K562 (cell line): ENCODE data around the gene TMC1. TPM values are rescaled to one million over a fixed set of nuclear protein-coding genes. Genes with fewer than 3 reads are reported as not detected.
"Not testable (repeated sequence)": the region's sequence is repeated elsewhere in the genome, so short reads cannot be mapped to it uniquely, and the experiment has no call there.

ENCODE experiments used
- ATAC-seq: fragments of 200-7000 bp; cut with Tn5 transposase; 3 replicates; pipeline ENCODE4 v1.9.1; 2020; ENCODE audit warnings: moderate library complexity
- Bru-seq: library from RNA; stranded (reverse); fragments of 400-500 nt; gene quantifications from one replicate; lab custom pipeline; 2021; lab: Mats Ljungman, UMichigan
- BruChase-seq, 2 experiments: library from RNA; stranded (reverse); fragments of 400-500 nt; gene quantifications; one replicate each; lab custom pipeline; 2021; lab: Mats Ljungman, UMichigan
- BruUV-seq: library from RNA; stranded (reverse); fragments of 400-500 nt; replicated peaks from 2 replicates; lab custom pipeline; 2021; lab: Mats Ljungman, UMichigan
- CTCF ChIA-PET: fragments of 300-600 bp; formaldehyde crosslinking; extraction: SDS; loops from one replicate; lab custom pipeline; 2021; ENCODE audit warnings: low intra/inter-chr PET ratio; lab: Yijun Ruan, JAX
- POLR2A ChIA-PET: fragments of 300-600, 350-650 bp; sonication (Branson Sonifier 250); formaldehyde crosslinking; extraction: SDS; loops from one replicate; lab custom pipeline; 2021; ENCODE audit warnings: antibody characterized with exemption, inconsistent platforms; lab: Yijun Ruan, JAX
- DNase-seq, 4 experiments: peaks; one replicate each; pipeline versions ENCODE4 v3.0.0 to v3.0.0-alpha.2; 2011 to 2018; ENCODE audit warnings: low spot score in 3 of 4, mixed read lengths in 3 of 4; ENCODE audit errors: extremely low read depth in 1 of 4
- FAIRE-seq: peaks from 2 replicates; lab custom pipeline; 2011; peaks lifted over from hg19 to GRCh38; lab: Jason Lieb, UNC
- H2AFZ ChIP-seq: 2 replicates; pipeline ENCODE4 v1.6.0; 2011; ENCODE audit warnings: low read depth, low read length, control low read depth, inconsistent platforms
- H3K27ac ChIP-seq: fragments of 200-600 bp; 3 replicates; pipeline ENCODE4 v1.8.0; 2011; ENCODE audit warnings: low read depth, mild to moderate bottlenecking, control low read depth, inconsistent platforms, low read length, moderate library complexity, mixed read lengths; ENCODE audit errors: extremely low read depth
- H3K27me3 ChIP-seq, 2 experiments: fragments of 300-600 bp in 1 of 2; 2 replicates in 1 of 2; 3 replicates in 1 of 2; pipeline versions ENCODE4 v1.6.0 to v1.8.0; 2011; ENCODE audit warnings: inconsistent platforms in 2 of 2, low read length in 2 of 2, mild to moderate bottlenecking in 1 of 2, mixed read lengths in 1 of 2, moderate library complexity in 1 of 2; ENCODE audit not compliant: control insufficient read depth in 2 of 2, insufficient read depth in 2 of 2
- H3K36me3 ChIP-seq: fragments of 300-600 bp; 3 replicates; pipeline ENCODE4 v1.8.0; 2011; ENCODE audit warnings: mild to moderate bottlenecking, low read length, inconsistent platforms; ENCODE audit not compliant: control insufficient read depth, insufficient read depth
- H3K4me1 ChIP-seq, 2 experiments: fragments of 200-600 bp in 1 of 2; replicated peaks in 1 of 2; 2 replicates in 1 of 2; 3 replicates in 1 of 2; pipeline versions ENCODE4 v1.5.1 to v1.8.0; 2011; ENCODE audit warnings: inconsistent platforms in 2 of 2, low read length in 2 of 2, mild to moderate bottlenecking in 1 of 2, mixed read lengths in 1 of 2, moderate library complexity in 1 of 2; ENCODE audit not compliant: control insufficient read depth in 2 of 2, insufficient read depth in 2 of 2
- H3K4me2 ChIP-seq: 2 replicates; pipeline ENCODE4 v1.6.1; 2011; ENCODE audit warnings: low read length, control low read depth, inconsistent platforms, mixed read lengths; ENCODE audit not compliant: insufficient read depth
- H3K4me3 ChIP-seq: fragments of 200-600 bp; sonication (generic), shearing (Covaris generic); 2 replicates; pipeline ENCODE4 v1.5.1; 2016; ENCODE audit warnings: control low read depth, inconsistent platforms
- H3K79me2 ChIP-seq: fragments of 200-600 bp; 3 replicates; pipeline ENCODE4 v1.8.0; 2011; ENCODE audit warnings: low read length, inconsistent platforms; ENCODE audit not compliant: control insufficient read depth, insufficient read depth
- H3K9ac ChIP-seq, 2 experiments: 2 replicates each; pipeline versions ENCODE4 v1.6.0 to v1.6.1; 2011; ENCODE audit warnings: low read depth in 2 of 2, low read length in 2 of 2, control low read depth in 1 of 2, inconsistent platforms in 1 of 2, mild to moderate bottlenecking in 1 of 2, mixed read lengths in 1 of 2; ENCODE audit not compliant: insufficient read depth in 1 of 2
- H3K9me1 ChIP-seq: one replicate; pipeline ENCODE4 v1.6.0; 2011; ENCODE audit warnings: inconsistent platforms, mild to moderate bottlenecking, low read length, moderate library complexity; ENCODE audit not compliant: control insufficient read depth, insufficient read depth
- H3K9me3 ChIP-seq: replicated peaks from 2 replicates; pipeline ENCODE4 v1.5.1; 2011; ENCODE audit warnings: low read depth, low read length, inconsistent platforms; ENCODE audit not compliant: control insufficient read depth, insufficient read depth
- H4K20me1 ChIP-seq: replicated peaks from 2 replicates; pipeline ENCODE4 v1.6.1; 2011; ENCODE audit warnings: low read length, inconsistent platforms, mixed read lengths; ENCODE audit not compliant: control insufficient read depth, insufficient read depth
- PHF8 ChIP-seq: fragments of 200-600 bp; sonication (generic); IDR thresholded peaks from 2 replicates; pipeline ENCODE4 v1.6.1; 2012; ENCODE audit warnings: mixed run types, mild to moderate bottlenecking, inconsistent platforms, low read length, moderate library complexity, borderline replicate concordance
- WGBS: fragments of 100-300 bp; shearing (Covaris generic); methylation state at CpG from one replicate; pipeline ENCODE4 v1.1.6; 2016; ENCODE audit warnings: low coverage, mixed read lengths; ENCODE audit not compliant: insufficient coverage; ENCODE audit errors: missing lambda C conversion rate; 5-methylcytosine and 5-hydroxymethylcytosine counted together
- in situ Hi-C: fragments of 300-500 bp; cut with MboI; formaldehyde crosslinking; loops from 4 replicates; pipeline ENCODE4 v1.15.0; 2018; ENCODE audit warnings: inconsistent platforms, mixed read lengths
- intact Hi-C: fragments of 100-400 bp; cut with micrococcal nuclease; formaldehyde crosslinking; loops from 2 replicates; pipeline ENCODE4 v1.14.2; 2022
- long read RNA-seq, 3 experiments: library from polyadenylated mRNA in 2 of 3; library from RNA in 1 of 3; unstranded in 2 of 3; stranded (forward) in 1 of 3; transcript quantifications; one replicate each; pipeline ENCODE4 v2.0.0, GENCODE V29; 2019 to 2022
- polyA minus RNA-seq, 3 experiments: library from RNA; depleted of rRNA, polyadenylated mRNA; stranded (reverse); fragments of >200 nt; gene quantifications; 2 replicates each; pipeline ENCODE4 v1.2.3, GENCODE V29; 2011
- polyA plus RNA-seq, 8 experiments: library from polyadenylated mRNA; depleted of rRNA in 4 of 8; stranded (reverse) in 5 of 8; unstranded in 3 of 8; fragments of >200 nt; fragmentation: Nextera tagmentation in 2 of 8; fragmentation: Illumina TruSeq in 1 of 8; extraction: Ambion mirVana in 2 of 8; extraction: Trizol in 1 of 8; gene quantifications; 2 replicates each; pipeline versions ENCODE4 v1.2.1 to v1.2.3, GENCODE V29; 2011 to 2014; ENCODE audit warnings: inconsistent platforms in 1 of 8, missing spikeins in 1 of 8
- total RNA-seq, 7 experiments: library from RNA; depleted of rRNA in 6 of 7; stranded (reverse); fragments of >200 nt in 6 of 7; fragmentation: Illumina TruSeq in 2 of 7; extraction: Trizol in 2 of 7; gene quantifications; 2 replicates each; pipeline versions ENCODE4 v1.2.1 to v1.2.3, GENCODE V29; 2011 to 2021; ENCODE audit warnings: low replicate concordance in 1 of 7

TMC1 gene
- not detected in 2 replicates for total RNA-seq (2011; cell fraction: chromatin; rRNA removed; ENCODE audit: low replicate concordance)
- not detected in 2 replicates for total RNA-seq (2011; cell fraction: nucleolus; rRNA removed)
- not detected in 2 replicates for total RNA-seq (2011; cell fraction: nucleoplasm; rRNA removed)
- total RNA-seq (2014; rRNA removed) (not detected in 2 replicates), total RNA-seq (2014; rRNA removed; fragmentation: Illumina TruSeq; extraction: Trizol) (0.19 TPM in 1 of 2 replicates, not detected in the other), total RNA-seq (2015; rRNA removed; fragmentation: Illumina TruSeq; extraction: Trizol) (not detected in 2 replicates), total RNA-seq (2021) (not detected in 2 replicates), polyA plus RNA-seq (2011; rRNA removed) (1.0 TPM in 1 of 2 replicates, not detected in the other), polyA plus RNA-seq (2014; fragmentation: Illumina TruSeq; extraction: Trizol) (not detected in 2 replicates), polyA plus RNA-seq (2014; fragmentation: Nextera tagmentation; extraction: Ambion mirVana) (under 1 TPM; 0.10 to 0.15 TPM), polyA plus RNA-seq (2014; rRNA removed) (not detected in 2 replicates), polyA minus RNA-seq (2011; rRNA and poly(A)+ RNA removed) (1.3 TPM in 1 of 2 replicates, not detected in the other), Bru-seq, nascent RNA (percentile 10 among the genes with signal in this experiment), BruChase-seq, experiment 1, labeled RNA remaining after a 2-hour chase (percentile 7 among the genes with signal in this experiment), BruChase-seq, experiment 2, labeled RNA remaining after a 6-hour chase (percentile 5 among the genes with signal in this experiment)
- polyA plus RNA-seq (2011; cell fraction: cytosol; rRNA removed) = 0.31 TPM in 1 of 2 replicates, not detected in the other
- 1.4 TPM in 1 of 2 replicates, not detected in the other for polyA plus RNA-seq (2011; cell fraction: nucleus; rRNA removed)
- not detected in 2 replicates for polyA plus RNA-seq (2012)
- not detected in 2 replicates for polyA minus RNA-seq (2011; cell fraction: cytosol; rRNA and poly(A)+ RNA removed)
- 3.1 TPM in 1 of 2 replicates, not detected in the other for polyA minus RNA-seq (2011; cell fraction: nucleus; rRNA and poly(A)+ RNA removed)
- long read RNA-seq, experiment 1, partial matches to known transcripts = 0 of 1 reads
- long read RNA-seq, experiment 1, other reads (novel, unspliced or antisense) = 1 of 1 reads
- long read RNA-seq, experiment 2 = 0 reads
- long read RNA-seq, experiment 3 = 0 reads

GRCh38 chr9:72521416-72521815 lies at the start of gene TMC1:
TMC1 (plus strand) TSS chr9:72521608; CDS start chr9:72648649, 127,041 bp downstream.
- TF ChIP-seq PHF8 = peak; percentile 11; the same call in 1 of the 2 replicates
- H4K20me1 ChIP-seq, H3K9me1 ChIP-seq, CTCF ChIA-PET, H3K4me2 ChIP-seq, FAIRE-seq, ATAC-seq, H3K4me3 ChIP-seq, in situ Hi-C loops, H2AFZ ChIP-seq, BruUV-seq, H3K9ac ChIP-seq, H3K27ac ChIP-seq, H3K27me3 ChIP-seq, H3K79me2 ChIP-seq, intact Hi-C loops, H3K36me3 ChIP-seq, DNase-seq, H3K4me1 ChIP-seq, H3K9me3 ChIP-seq, POLR2A ChIA-PET: not testable (repeated sequence)
- WGBS = 60% methylated on average over 5 of the region's 17 CpGs
